DND-41 (cell line): Measurements from ENCODE around the gene PWWP2B.

ENCODE experiments used
- EZH2 ChIP-seq: IDR thresholded peaks from 3 replicates; pipeline ENCODE4 v1.6.1; 2012; ENCODE audit warnings: borderline replicate concordance, low read depth, mild to moderate bottlenecking, moderate library complexity, low read length, inconsistent platforms; ENCODE audit not compliant: severe bottlenecking
- TF ChIP-seq, protein P1 (sequence below): IDR thresholded peaks from 2 replicates; pipeline ENCODE4 v1.5.1; 2012; ENCODE audit warnings: borderline replicate concordance, low read length, moderate library complexity, mild to moderate bottlenecking; ENCODE audit not compliant: poor library complexity, severe bottlenecking; ENCODE audit errors: extremely low read depth

- no peak for TF ChIP-seq EZH2
- TF ChIP-seq, protein P1, sequence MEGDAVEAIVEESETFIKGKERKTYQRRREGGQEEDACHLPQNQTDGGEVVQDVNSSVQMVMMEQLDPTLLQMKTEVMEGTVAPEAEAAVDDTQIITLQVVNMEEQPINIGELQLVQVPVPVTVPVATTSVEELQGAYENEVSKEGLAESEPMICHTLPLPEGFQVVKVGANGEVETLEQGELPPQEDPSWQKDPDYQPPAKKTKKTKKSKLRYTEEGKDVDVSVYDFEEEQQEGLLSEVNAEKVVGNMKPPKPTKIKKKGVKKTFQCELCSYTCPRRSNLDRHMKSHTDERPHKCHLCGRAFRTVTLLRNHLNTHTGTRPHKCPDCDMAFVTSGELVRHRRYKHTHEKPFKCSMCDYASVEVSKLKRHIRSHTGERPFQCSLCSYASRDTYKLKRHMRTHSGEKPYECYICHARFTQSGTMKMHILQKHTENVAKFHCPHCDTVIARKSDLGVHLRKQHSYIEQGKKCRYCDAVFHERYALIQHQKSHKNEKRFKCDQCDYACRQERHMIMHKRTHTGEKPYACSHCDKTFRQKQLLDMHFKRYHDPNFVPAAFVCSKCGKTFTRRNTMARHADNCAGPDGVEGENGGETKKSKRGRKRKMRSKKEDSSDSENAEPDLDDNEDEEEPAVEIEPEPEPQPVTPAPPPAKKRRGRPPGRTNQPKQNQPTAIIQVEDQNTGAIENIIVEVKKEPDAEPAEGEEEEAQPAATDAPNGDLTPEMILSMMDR = no peak
These were observed 4.7 kb upstream of the PWWP2B start for GRCh38 chr10:132392184-132392800.
